NK-92 (cell line): ENCODE data around the gene PRPF19.

Experiments
- DNase-seq: peaks from one replicate; lab custom pipeline; 2025; ENCODE audit not compliant: unreplicated experiment; lab: John Stamatoyannopoulos, UW

The PRPF19 gene

GRCh38 chr11:60860943-60861342 lies 45.4 kb downstream of the PRPF19 start:
- no peak for DNase-seq

GRCh38 chr11:60859616-60860250 lies 46.7 kb downstream of the PRPF19 start:
- no peak for DNase-seq

GRCh38 chr11:60858731-60859464 lies 47.5 kb downstream of the PRPF19 start:
- DNase-seq = no peak

GRCh38 chr11:60858236-60858635 lies 48.1 kb downstream of the PRPF19 start:
- no peak for DNase-seq

- DNase-seq = no peak
These were observed 48.8 kb downstream of the PRPF19 start for GRCh38 chr11:60857378-60858232.

- no peak for DNase-seq
These were observed 50.4 kb downstream of the PRPF19 start, which contains the start of gene PTGDR2 for GRCh38 chr11:60855726-60856633. Gene PTGDR2, minus strand, starts transcription at chr11:60855950. Its CDS starts 2,228 bp downstream, at chr11:60853722.

GRCh38 chr11:60854847-60855725 lies 51.3 kb downstream of the PRPF19 start:
- no peak for DNase-seq

GRCh38 chr11:60854140-60854846 lies 52.1 kb downstream of the PRPF19 start:
- no peak for DNase-seq

- DNase-seq = no peak
These were observed 53.1 kb downstream of the PRPF19 start for GRCh38 chr11:60852982-60853950.

GRCh38 chr11:60852117-60852981 lies 54.0 kb downstream of the PRPF19 start:
- no peak for DNase-seq

GRCh38 chr11:60851327-60852104 lies 54.9 kb downstream of the PRPF19 start:
- no peak for DNase-seq

- DNase-seq = no peak
These were observed 56.5 kb downstream of the PRPF19 start for GRCh38 chr11:60849641-60850520.

GRCh38 chr11:60848714-60849151 lies 57.7 kb downstream of the PRPF19 start:
- DNase-seq = no peak

- DNase-seq = no peak
These were observed 58.5 kb downstream of the PRPF19 start for GRCh38 chr11:60847896-60848295.

GRCh38 chr11:60847281-60847680 lies 59.1 kb downstream of the PRPF19 start:
- no peak for DNase-seq
